Smooth muscle cell (in vitro differentiated cells): ENCODE data around the gene CCDC68. TPM values are rescaled to one million over a fixed set of nuclear protein-coding genes. Genes with fewer than 3 reads are reported as not detected.

Experiments used
- DNase-seq: peaks from one replicate; lab custom pipeline; 2025; ENCODE audit not compliant: unreplicated experiment; lab: John Stamatoyannopoulos, UW
- H2AFZ ChIP-seq: fragments of 200-600 bp; sonication (generic); 2 replicates; pipeline ENCODE4 v1.6.0; 2016; ENCODE audit warnings: antibody characterized with exemption, low read depth, mild to moderate bottlenecking
- H3F3A ChIP-seq: fragments of 200-600 bp; sonication (generic); 2 replicates; pipeline ENCODE4 v1.6.0; 2017; ENCODE audit warnings: antibody characterized with exemption, low read depth
- H3K27ac ChIP-seq: fragments of 200-600 bp; sonication (generic); 2 replicates; pipeline ENCODE4 v1.5.1; 2016; ENCODE audit warnings: low read depth, mild to moderate bottlenecking
- H3K27me3 ChIP-seq: fragments of 200-600 bp; sonication (generic); 2 replicates; pipeline ENCODE4 v1.6.1; 2016; ENCODE audit warnings: low read depth, mild to moderate bottlenecking
- H3K36me3 ChIP-seq: fragments of 200-600 bp; sonication (generic); 2 replicates; pipeline ENCODE4 v1.5.1; 2016; ENCODE audit warnings: low read depth
- H3K4me1 ChIP-seq: fragments of 200-600 bp; sonication (generic); 2 replicates; pipeline ENCODE4 v1.5.1; 2016; ENCODE audit warnings: low read depth
- H3K4me2 ChIP-seq: fragments of 200-600 bp; sonication (generic); 2 replicates; pipeline ENCODE4 v1.6.0; 2016; ENCODE audit warnings: mild to moderate bottlenecking
- H3K4me3 ChIP-seq: fragments of 200-600 bp; sonication (generic); 2 replicates; pipeline ENCODE4 v1.5.1; 2016; ENCODE audit warnings: mild to moderate bottlenecking
- H3K79me2 ChIP-seq: fragments of 200-600 bp; sonication (generic); 2 replicates; pipeline ENCODE4 v1.6.0; 2016; ENCODE audit warnings: low read depth, mild to moderate bottlenecking
- H3K9ac ChIP-seq: fragments of 200-600 bp; sonication (generic); 2 replicates; pipeline ENCODE4 v1.6.0; 2016; ENCODE audit warnings: low read depth
- H3K9me3 ChIP-seq: fragments of 200-600 bp; sonication (generic); replicated peaks from 2 replicates; pipeline ENCODE4 v1.5.1; 2016; ENCODE audit warnings: low read depth
- H4K20me1 ChIP-seq: fragments of 200-600 bp; sonication (generic); 2 replicates; pipeline ENCODE4 v1.6.0; 2016; ENCODE audit warnings: low read depth
- CTCF ChIP-seq: fragments of 200-600 bp; sonication (generic); IDR thresholded peaks from 2 replicates; pipeline ENCODE4 v1.5.1; 2017; ENCODE audit warnings: borderline replicate concordance, mild to moderate bottlenecking, antibody characterized with exemption; ENCODE audit not compliant: insufficient read depth, poor library complexity, severe bottlenecking
- WGBS: methylation state at CpG from one replicate; pipeline ENCODE4 v1.1.7; 2016; ENCODE audit warnings: low lambda C conversion rate; 5-methylcytosine and 5-hydroxymethylcytosine counted together
- polyA plus RNA-seq: library from polyadenylated mRNA; unstranded; fragments of >200 nt; fragmentation: Nextera tagmentation; extraction: Ambion mirVana; gene quantifications from 2 replicates; pipeline ENCODE4 v1.2.1, GENCODE V29; 2016
- total RNA-seq: library from RNA; depleted of rRNA; stranded (reverse); fragments of >200 nt; gene quantifications from 2 replicates; pipeline ENCODE4 v1.2.3, GENCODE V29; 2014

The CCDC68 gene
- total and polyA plus RNA-seq, 2 experiments from 2014 or later: 4.8 to 6.2 TPM

DNA sequence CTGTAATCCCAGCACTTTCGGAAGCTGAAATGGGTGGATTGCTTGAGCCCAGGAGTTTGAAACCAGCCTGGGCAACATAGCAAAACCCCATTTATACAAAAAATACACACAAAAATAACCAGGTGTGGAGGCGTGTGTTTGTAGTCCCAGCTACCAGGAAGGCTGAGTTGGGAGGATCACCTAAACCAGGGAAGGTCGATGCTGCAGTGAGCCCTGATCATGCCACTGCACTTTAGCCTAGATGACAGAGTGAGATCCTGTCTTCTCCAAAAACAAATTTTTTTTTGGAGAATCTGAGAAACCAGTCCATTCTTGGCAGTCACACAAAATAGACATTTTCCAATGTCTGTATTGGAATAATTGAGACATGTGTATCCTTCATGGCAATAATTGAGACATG is 84.2 kb downstream of the CCDC68 start:
- H2AFZ ChIP-seq: no peak overlapping the region
- H3K9me3 ChIP-seq: no peaks in the 10 kb centered on the region
- no peaks in the 10 kb centered on the region for H3K27me3 ChIP-seq
- no peak overlapping the region for H3K4me3 ChIP-seq
- no peak overlapping the region for H3K27ac ChIP-seq
- H3K4me2 ChIP-seq: no peak overlapping the region
- no peaks in the 10 kb centered on the region for H4K20me1 ChIP-seq
- H3F3A ChIP-seq: peaks cover 8% of the 10 kb centered on the region
- H3K9ac ChIP-seq: no peak overlapping the region
- no peaks in the 10 kb centered on the region for H3K36me3 ChIP-seq
- DNase-seq: no peak
- H3K4me1 ChIP-seq: peaks cover 13% of the 10 kb centered on the region
- whole genome bisulfite sequencing: 81% methylated on average over 3 of the region's 3 CpGs
- H3K79me2 ChIP-seq: no peaks in the 10 kb centered on the region
- no peak for TF ChIP-seq CTCF

- Histone ChIP-seq H4K20me1 (no peaks in the 10 kb centered on the region), H3K4me3 (no peak overlapping the region), H3K9me3 (no peaks in the 10 kb centered on the region), H3F3A (peaks cover 3% of the 10 kb centered on the region), H3K4me1 (peaks cover 5% of the 10 kb centered on the region), H3K4me2 (no peak overlapping the region), H3K36me3 (no peaks in the 10 kb centered on the region), H3K79me2 (no peaks in the 10 kb centered on the region), H3K9ac (no peak overlapping the region), H3K27me3 (no peaks in the 10 kb centered on the region), H2AFZ (no peak overlapping the region), H3K27ac (no peak overlapping the region)
- DNase-seq: no peak
- TF ChIP-seq CTCF: no peak
- WGBS: 84% methylated on average over 2 of the region's 2 CpGs
Observed at GRCh38 chr18:54873884-54874255, 85.4 kb downstream of the CCDC68 start.

DNA sequence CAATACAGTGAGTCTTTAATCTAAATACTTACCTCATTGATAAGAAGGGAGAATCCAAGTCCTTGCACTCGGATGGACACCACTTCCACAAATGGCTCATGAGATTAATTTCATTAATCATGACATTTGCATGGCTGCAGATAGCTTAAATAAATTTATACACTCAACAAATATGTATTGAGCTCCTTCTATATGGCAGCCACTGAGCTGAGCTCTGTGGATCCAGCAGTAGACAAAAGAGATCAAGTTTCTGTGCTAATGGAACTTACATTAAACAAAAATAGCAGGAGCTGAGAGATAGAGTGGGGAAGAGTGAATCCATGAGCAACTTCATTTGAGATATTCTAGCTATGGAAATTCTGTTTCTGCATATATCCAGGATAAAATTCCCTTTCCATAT is 86.6 kb downstream of the CCDC68 start:
- no peaks in the 10 kb centered on the region for H3K36me3 ChIP-seq
- no peak overlapping the region for H3K9ac ChIP-seq
- DNase-seq: no peak
- no peak overlapping the region for H3K4me3 ChIP-seq
- no peaks in the 10 kb centered on the region for H3K27me3 ChIP-seq
- H3K4me1 ChIP-seq: no peaks in the 10 kb centered on the region
- no peaks in the 10 kb centered on the region for H3F3A ChIP-seq
- H4K20me1 ChIP-seq: no peaks in the 10 kb centered on the region
- H3K4me2 ChIP-seq: no peak overlapping the region
- no peaks in the 10 kb centered on the region for H3K79me2 ChIP-seq
- H3K27ac ChIP-seq: no peak overlapping the region
- H3K9me3 ChIP-seq: no peaks in the 10 kb centered on the region
- TF ChIP-seq CTCF: no peak
- WGBS: 93% methylated on average over 1 of the region's 1 CpG
- no peak overlapping the region for H2AFZ ChIP-seq

- Histone ChIP-seq H3K9ac (no peak overlapping the region), H3K9me3 (no peaks in the 10 kb centered on the region), H3K4me3 (no peak overlapping the region), H2AFZ (no peak overlapping the region), H4K20me1 (no peaks in the 10 kb centered on the region), H3K79me2 (no peaks in the 10 kb centered on the region), H3K27ac (no peak overlapping the region), H3K4me2 (no peak overlapping the region), H3K27me3 (no peaks in the 10 kb centered on the region), H3K4me1 (no peaks in the 10 kb centered on the region), H3F3A (no peaks in the 10 kb centered on the region), H3K36me3 (no peaks in the 10 kb centered on the region)
- no peak for TF ChIP-seq CTCF
- no peak for DNase-seq
- 57% methylated on average over 6 of the region's 6 CpGs for WGBS
Observed at GRCh38 chr18:54871231-54871630, 88.0 kb downstream of the CCDC68 start.
